Fibroblast of villous mesenchyme (primary cell): ENCODE data around the gene GRM8. TPM values are rescaled to one million over a fixed set of nuclear protein-coding genes. Genes with fewer than 3 reads are reported as not detected.

Experiments used
- DNase-seq: peaks from one replicate; pipeline ENCODE4 v3.0.0-alpha.2; 2010; ENCODE audit warnings: low read depth
- H3K4me3 ChIP-seq: 2 replicates; pipeline ENCODE4 v1.5.1; 2011; ENCODE audit warnings: low read depth, mild to moderate bottlenecking, low read length
- CTCF ChIP-seq: IDR thresholded peaks from 2 replicates; pipeline ENCODE4 v1.5.1; 2012; ENCODE audit warnings: low read depth, mild to moderate bottlenecking, low read length; ENCODE audit not compliant: insufficient read depth
- total RNA-seq: library from RNA; depleted of rRNA; stranded (reverse); fragments of >200 nt; gene quantifications from 2 replicates; pipeline ENCODE4 v1.2.3, GENCODE V29; 2012

Gene GRM8
- total RNA-seq, 1 donor, result not detected

- DNase-seq, result no peak
- H3K4me3 ChIP-seq, result no peak overlapping the region
- TF ChIP-seq CTCF, result no peak
Measured at GRCh38 chr7:126442908-126443307, 809.8 kb downstream of the GRM8 start.

- H3K4me3 ChIP-seq, result no peak overlapping the region
- TF ChIP-seq CTCF, result no peak
- no peak for DNase-seq
Measured at GRCh38 chr7:126441745-126442144, 811.0 kb downstream of the GRM8 start.

- no peak for DNase-seq
- no peak for TF ChIP-seq CTCF
- no peak overlapping the region for H3K4me3 ChIP-seq
Measured at GRCh38 chr7:126440542-126440941, 812.2 kb downstream of the GRM8 start.

GRCh38 chr7:126436213-126436868, 816.4 kb downstream of the GRM8 start:
- no peak for DNase-seq
- TF ChIP-seq CTCF, result no peak
- H3K4me3 ChIP-seq, result no peak overlapping the region

- DNase-seq, result no peak
- no peak overlapping the region for H3K4me3 ChIP-seq
- no peak for TF ChIP-seq CTCF
Measured at GRCh38 chr7:126426652-126427051, 826.1 kb downstream of the GRM8 start.

- TF ChIP-seq CTCF, result no peak
- no peak for DNase-seq
Measured at GRCh38 chr7:126424985-126425384, 827.8 kb downstream of the GRM8 start.

GRCh38 chr7:126419047-126419446, 833.7 kb downstream of the GRM8 start:
- DNase-seq, result no peak
- TF ChIP-seq CTCF, result no peak
- H3K4me3 ChIP-seq, result no peak overlapping the region

More at GRCh38 chr7:126424985-126425384, 827.8 kb downstream of the GRM8 start:
- no peak overlapping the region for H3K4me3 ChIP-seq
